ENCODE results near the gene FAH. TPM values are rescaled to one million over a fixed set of nuclear protein-coding genes. Genes with fewer than 3 reads are reported as not detected.

Gene FAH
- polyA plus RNA-seq, 4 donors, result 26.3 to 81.5 (median 48.7) TPM

DNA sequence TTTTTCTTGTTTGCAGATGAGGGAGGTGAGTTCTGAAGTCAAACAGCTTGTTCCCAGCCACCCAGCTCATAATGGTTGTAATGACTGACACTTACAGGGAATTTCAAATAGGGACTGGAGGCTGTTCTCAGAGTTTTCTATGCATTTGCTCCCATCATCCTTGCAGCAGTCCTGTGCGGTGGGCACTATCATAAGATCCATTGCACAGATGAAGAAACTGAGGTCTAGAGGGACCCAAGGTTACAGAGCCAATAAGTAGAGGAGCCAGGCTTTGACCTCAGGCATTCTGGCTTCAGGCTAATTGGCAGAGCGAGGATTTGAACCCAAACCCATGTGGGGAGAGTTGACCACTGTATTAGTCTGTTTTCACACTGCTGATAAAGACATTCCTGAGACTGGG is 32.4 kb downstream of the FAH start:
- no peak for FAIRE-seq
- no peak for DNase-seq
- Histone ChIP-seq H3K4me3 (ENCODE audit: low read depth in 1 of 3, low read length in 3 of 3) (no peak overlapping the region), H3K36me3 (ENCODE audit: control insufficient read depth in 3 of 3, insufficient read depth in 2 of 3, low read depth in 1 of 3, low read length in 3 of 3) (peaks cover 2 to 53% (median 9%) of the 10 kb centered on the region in 3 donors), H3K4me1 (ENCODE audit: control insufficient read depth in 3 of 3, insufficient read depth in 2 of 3, low read depth in 1 of 3, low read length in 2 of 3) (no peaks in the 10 kb centered on the region), H3K27me3 (ENCODE audit: control insufficient read depth in 3 of 3, insufficient read depth in 3 of 3, low read length in 3 of 3) (no peaks in the 10 kb centered on the region), H3K27ac (ENCODE audit: low read depth in 1 of 3, low read length in 2 of 3) (no peak overlapping the region), H3K9me3 (ENCODE audit: control insufficient read depth in 2 of 2, insufficient read depth in 1 of 2, low read depth in 1 of 2, low read length in 1 of 2) (no peaks in the 10 kb centered on the region)
- 95 to 100% (median 97%) methylated on average over 2 of the region's 2 CpGs for WGBS, 3 donors

DNA sequence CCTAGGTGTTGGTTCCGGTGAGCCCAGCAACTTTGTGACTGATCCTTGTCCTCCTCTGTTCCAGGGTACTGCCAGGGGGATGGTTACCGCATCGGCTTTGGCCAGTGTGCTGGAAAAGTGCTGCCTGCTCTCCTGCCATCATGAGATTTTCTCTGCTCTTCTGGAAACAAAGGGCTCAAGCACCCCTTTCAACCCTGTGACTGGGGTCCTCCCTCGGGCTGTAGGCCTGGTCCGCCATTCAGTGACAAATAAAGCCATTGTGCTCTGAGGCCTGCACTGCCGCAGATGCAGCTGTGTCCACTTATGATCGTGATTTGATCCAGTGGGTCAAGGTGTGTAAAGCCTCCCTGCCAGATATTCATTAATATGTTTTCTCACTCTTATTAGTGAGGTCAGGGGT is 33.3 kb downstream of the FAH start:
- Histone ChIP-seq H3K9me3 (ENCODE audit: control insufficient read depth in 2 of 2, insufficient read depth in 1 of 2, low read depth in 1 of 2, low read length in 1 of 2) (no peaks in the 10 kb centered on the region), H3K36me3 (ENCODE audit: control insufficient read depth in 3 of 3, insufficient read depth in 2 of 3, low read depth in 1 of 3, low read length in 3 of 3) (peaks cover 0 to 44% (median 6%) of the 10 kb centered on the region in 3 donors), H3K4me3 (ENCODE audit: low read depth in 1 of 3, low read length in 3 of 3) (no peak overlapping the region), H3K4me1 (ENCODE audit: control insufficient read depth in 3 of 3, insufficient read depth in 2 of 3, low read depth in 1 of 3, low read length in 2 of 3) (no peaks in the 10 kb centered on the region), H3K27me3 (ENCODE audit: control insufficient read depth in 3 of 3, insufficient read depth in 3 of 3, low read length in 3 of 3) (no peaks in the 10 kb centered on the region), H3K27ac (ENCODE audit: low read depth in 1 of 3, low read length in 2 of 3) (no peak overlapping the region)
- WGBS, 3 donors, result 95 to 96% (median 96%) methylated on average over 7 of the region's 7 CpGs
- FAIRE-seq (no peak), DNase-seq (no peak)

DNA sequence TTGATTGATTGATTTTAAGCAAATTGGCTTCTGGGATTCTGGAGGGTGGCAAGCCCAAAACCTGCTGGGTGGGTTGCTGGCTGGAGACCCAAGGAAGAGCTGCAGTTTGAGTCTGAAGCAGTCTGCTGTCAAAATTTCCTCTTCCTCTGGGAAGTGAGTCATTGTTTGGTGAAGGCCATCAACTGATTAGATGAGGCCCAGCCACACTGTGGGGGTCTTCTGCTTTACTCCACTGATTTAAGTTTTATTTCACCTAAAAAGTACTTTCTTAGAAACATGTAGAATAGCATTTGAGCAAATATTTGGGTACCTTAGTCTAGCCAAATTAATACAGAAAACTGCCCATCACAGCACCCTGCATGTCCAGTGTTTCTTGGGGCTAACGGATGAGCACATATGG is 33.8 kb downstream of the FAH start:
- no peak overlapping the region for H3K4me3 ChIP-seq (ENCODE audit: low read depth in 1 of 3, low read length in 3 of 3)
- H3K36me3 ChIP-seq (ENCODE audit: control insufficient read depth in 3 of 3, insufficient read depth in 2 of 3, low read depth in 1 of 3, low read length in 3 of 3), result peaks cover 0 to 39% (median 6%) of the 10 kb centered on the region in 3 donors
- no peak for DNase-seq
- 100% methylated on average over 1 of the region's 1 CpG for WGBS, 3 donors
- H3K4me1 ChIP-seq (ENCODE audit: control insufficient read depth in 3 of 3, insufficient read depth in 2 of 3, low read depth in 1 of 3, low read length in 2 of 3), result no peaks in the 10 kb centered on the region
- no peak overlapping the region for H3K27ac ChIP-seq (ENCODE audit: low read depth in 1 of 3, low read length in 2 of 3)
- no peaks in the 10 kb centered on the region for H3K27me3 ChIP-seq (ENCODE audit: control insufficient read depth in 3 of 3, insufficient read depth in 3 of 3, low read length in 3 of 3)
- H3K9me3 ChIP-seq (ENCODE audit: control insufficient read depth in 2 of 2, insufficient read depth in 1 of 2, low read depth in 1 of 2, low read length in 1 of 2), result no peaks in the 10 kb centered on the region
- FAIRE-seq, result no peak

DNA sequence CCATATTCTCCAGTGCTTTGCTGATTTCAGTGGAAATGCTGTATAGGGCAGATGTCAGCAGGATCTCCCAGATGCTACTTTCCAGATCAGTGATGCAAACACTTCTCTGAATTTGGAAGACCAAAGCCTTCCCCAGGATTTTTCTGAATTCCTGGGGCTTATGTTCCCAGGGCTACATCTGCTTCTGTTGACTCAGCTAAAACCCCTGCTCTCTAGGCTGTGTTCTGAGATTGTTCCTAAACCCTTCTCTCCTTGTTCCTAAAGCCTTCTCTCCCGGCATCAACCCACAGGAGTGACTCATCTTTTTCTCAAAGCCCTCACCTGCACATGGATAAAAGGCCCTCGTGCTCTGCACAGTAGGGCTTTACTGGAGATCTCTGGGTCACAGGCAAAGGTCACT is 35.5 kb downstream of the FAH start:
- Histone ChIP-seq H3K4me1 (ENCODE audit: control insufficient read depth in 3 of 3, insufficient read depth in 2 of 3, low read depth in 1 of 3, low read length in 2 of 3) (peaks cover 0 to 10% (median 3%) of the 10 kb centered on the region in 3 donors), H3K36me3 (ENCODE audit: control insufficient read depth in 3 of 3, insufficient read depth in 2 of 3, low read depth in 1 of 3, low read length in 3 of 3) (peaks cover 0 to 30% (median 6%) of the 10 kb centered on the region in 3 donors), H3K9me3 (ENCODE audit: control insufficient read depth in 2 of 2, insufficient read depth in 1 of 2, low read depth in 1 of 2, low read length in 1 of 2) (no peaks in the 10 kb centered on the region), H3K27me3 (ENCODE audit: control insufficient read depth in 3 of 3, insufficient read depth in 3 of 3, low read length in 3 of 3) (no peaks in the 10 kb centered on the region), H3K4me3 (ENCODE audit: low read depth in 1 of 3, low read length in 3 of 3) (no peak overlapping the region), H3K27ac (ENCODE audit: low read depth in 1 of 3, low read length in 2 of 3) (no peak overlapping the region)
- WGBS, 3 donors, result 73 to 81% (median 76%) methylated on average over 2 of the region's 2 CpGs
- FAIRE-seq (no peak), DNase-seq (peak in 1 of 2 donors; percentile 22)

DNA sequence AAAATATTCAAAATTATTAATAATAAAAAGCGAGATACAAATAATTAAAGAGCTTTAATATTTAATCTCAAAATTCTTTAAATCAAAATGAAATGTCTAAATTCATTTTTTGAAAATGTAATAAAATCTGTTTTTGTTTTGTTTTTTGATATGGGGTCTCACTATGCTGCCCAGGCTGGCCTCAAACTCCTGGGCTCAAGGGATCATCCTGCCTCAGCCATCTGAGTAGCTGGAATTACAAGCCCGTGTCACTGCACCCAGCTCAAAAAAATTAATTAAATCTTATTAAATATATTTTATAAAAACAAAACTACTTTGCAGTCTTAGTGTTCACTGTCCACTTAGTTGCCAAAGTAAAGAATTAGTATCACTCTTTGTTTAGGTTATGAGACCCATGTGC is 38.4 kb downstream of the FAH start:
- Histone ChIP-seq H3K9me3 (ENCODE audit: control insufficient read depth in 2 of 2, insufficient read depth in 1 of 2, low read depth in 1 of 2, low read length in 1 of 2) (no peaks in the 10 kb centered on the region), H3K4me1 (ENCODE audit: control insufficient read depth in 3 of 3, insufficient read depth in 2 of 3, low read depth in 1 of 3, low read length in 2 of 3) (peaks cover 0 to 23% (median 8%) of the 10 kb centered on the region in 3 donors), H3K27me3 (ENCODE audit: control insufficient read depth in 3 of 3, insufficient read depth in 3 of 3, low read length in 3 of 3) (no peaks in the 10 kb centered on the region), H3K36me3 (ENCODE audit: control insufficient read depth in 3 of 3, insufficient read depth in 2 of 3, low read depth in 1 of 3, low read length in 3 of 3) (peaks cover 0 to 8% (median 2%) of the 10 kb centered on the region in 3 donors), H3K27ac (ENCODE audit: low read depth in 1 of 3, low read length in 2 of 3) (peak overlapping the region in 1 of 3 donors; percentile 61), H3K4me3 (ENCODE audit: low read depth in 1 of 3, low read length in 3 of 3) (no peak overlapping the region)
- DNase-seq, result no peak
- no peak for FAIRE-seq
- WGBS, 3 donors, result 95 to 96% (median 95%) methylated on average over 2 of the region's 2 CpGs

DNA sequence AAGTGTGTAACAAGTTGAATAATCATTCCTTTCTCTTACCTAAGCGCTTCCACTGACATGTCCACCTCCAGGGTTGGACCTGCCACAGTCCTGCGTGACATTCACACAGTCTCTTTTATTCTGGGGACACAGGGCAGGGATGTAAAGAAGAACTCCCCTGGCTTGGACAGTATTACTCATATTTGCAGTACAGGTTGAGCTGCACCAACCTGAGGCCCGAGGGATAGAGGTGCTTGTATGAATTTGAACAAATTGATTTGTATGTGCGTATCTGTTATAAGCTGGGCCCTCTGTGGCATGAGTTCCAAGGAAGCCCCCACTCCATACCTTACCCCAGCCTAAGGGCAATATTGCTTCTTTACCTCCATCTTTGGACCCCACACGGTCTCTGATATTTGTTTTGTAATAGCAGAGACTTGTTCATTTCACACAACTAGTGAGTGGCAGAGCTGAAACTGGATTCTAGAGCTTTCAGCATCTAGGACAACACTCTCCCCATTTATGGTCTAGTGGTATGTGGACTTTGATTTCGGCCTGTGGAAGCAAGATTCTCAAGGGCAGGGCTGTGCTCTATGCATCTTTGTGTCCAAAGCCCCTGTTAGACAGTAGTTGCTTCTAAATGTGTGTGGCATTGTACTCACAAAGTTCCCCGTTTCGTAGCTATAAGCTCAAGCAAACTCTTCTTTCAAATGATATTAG is 39.2 kb downstream of the FAH start:
- no peaks in the 10 kb centered on the region for H3K27me3 ChIP-seq (ENCODE audit: control insufficient read depth in 3 of 3, insufficient read depth in 3 of 3, low read length in 3 of 3)
- no peaks in the 10 kb centered on the region for H3K9me3 ChIP-seq (ENCODE audit: control insufficient read depth in 2 of 2, insufficient read depth in 1 of 2, low read depth in 1 of 2, low read length in 1 of 2)
- peaks cover 0 to 23% (median 8%) of the 10 kb centered on the region in 3 donors for H3K4me1 ChIP-seq (ENCODE audit: control insufficient read depth in 3 of 3, insufficient read depth in 2 of 3, low read depth in 1 of 3, low read length in 2 of 3)
- WGBS, 3 donors, result 65 to 81% (median 74%) methylated on average over 8 of the region's 8 CpGs
- peaks cover 0 to 1% (median 0%) of the 10 kb centered on the region in 3 donors for H3K36me3 ChIP-seq (ENCODE audit: control insufficient read depth in 3 of 3, insufficient read depth in 2 of 3, low read depth in 1 of 3, low read length in 3 of 3)
- DNase-seq, result peak; percentile 53 to 82
- no peak overlapping the region for H3K4me3 ChIP-seq (ENCODE audit: low read depth in 1 of 3, low read length in 3 of 3)
- H3K27ac ChIP-seq (ENCODE audit: low read depth in 1 of 3, low read length in 2 of 3), result peak overlapping the region in 1 of 3 donors; percentile 61
- no peak for FAIRE-seq

DNA sequence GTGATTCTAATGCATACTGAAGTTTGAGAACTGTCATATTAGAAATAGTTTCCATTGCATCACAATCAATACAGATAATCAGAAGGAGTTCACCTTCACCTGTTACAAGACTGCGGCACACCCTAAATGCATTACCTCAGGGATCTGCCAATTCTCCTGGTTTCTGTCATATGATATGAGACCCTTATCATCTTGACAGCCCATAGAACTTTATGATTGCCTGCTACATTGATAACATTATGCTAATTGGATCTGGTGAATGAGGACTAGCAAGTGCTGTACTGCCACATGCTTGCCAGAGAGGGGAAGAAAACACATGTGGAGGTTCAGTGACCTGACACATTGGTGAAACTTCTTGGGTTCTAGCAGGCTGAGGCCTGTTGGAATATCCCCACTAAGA is 41.4 kb downstream of the FAH start:
- 9 to 64% (median 43%) methylated on average over 1 of the region's 1 CpG for WGBS, 3 donors
- FAIRE-seq (no peak), DNase-seq (peak; percentile 65 to 68)
- peaks cover 0 to 23% (median 8%) of the 10 kb centered on the region in 3 donors for H3K4me1 ChIP-seq (ENCODE audit: control insufficient read depth in 3 of 3, insufficient read depth in 2 of 3, low read depth in 1 of 3, low read length in 2 of 3)
- H3K27me3 ChIP-seq (ENCODE audit: control insufficient read depth in 3 of 3, insufficient read depth in 3 of 3, low read length in 3 of 3), result no peaks in the 10 kb centered on the region
- H3K9me3 ChIP-seq (ENCODE audit: control insufficient read depth in 2 of 2, insufficient read depth in 1 of 2, low read depth in 1 of 2, low read length in 1 of 2), result no peaks in the 10 kb centered on the region
- no peak overlapping the region for H3K4me3 ChIP-seq (ENCODE audit: low read depth in 1 of 3, low read length in 3 of 3)
- no peaks in the 10 kb centered on the region for H3K36me3 ChIP-seq (ENCODE audit: control insufficient read depth in 3 of 3, insufficient read depth in 2 of 3, low read depth in 1 of 3, low read length in 3 of 3)
- peak overlapping the region in 1 of 3 donors; percentile 51 for H3K27ac ChIP-seq (ENCODE audit: low read depth in 1 of 3, low read length in 2 of 3)

DNA sequence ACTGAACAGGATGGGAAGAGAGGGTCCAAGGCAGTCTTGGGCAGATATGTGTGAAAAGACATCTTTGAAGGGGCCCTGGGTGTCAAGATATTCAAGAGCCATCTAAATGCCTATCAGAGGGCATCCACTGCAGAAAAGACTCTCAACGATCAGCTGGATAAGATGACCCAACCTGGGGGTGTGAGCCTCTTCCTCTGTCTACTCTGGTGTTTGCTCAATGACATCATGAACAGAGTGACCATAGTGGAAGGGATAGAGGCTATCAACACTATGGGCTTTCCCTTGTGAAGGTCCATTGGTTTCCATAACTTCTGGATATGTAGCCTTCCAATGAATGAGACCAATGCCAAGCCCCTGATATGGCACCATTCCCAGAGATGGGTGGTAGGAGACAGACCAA is 42.1 kb downstream of the FAH start:
- FAIRE-seq, result no peak

DNA sequence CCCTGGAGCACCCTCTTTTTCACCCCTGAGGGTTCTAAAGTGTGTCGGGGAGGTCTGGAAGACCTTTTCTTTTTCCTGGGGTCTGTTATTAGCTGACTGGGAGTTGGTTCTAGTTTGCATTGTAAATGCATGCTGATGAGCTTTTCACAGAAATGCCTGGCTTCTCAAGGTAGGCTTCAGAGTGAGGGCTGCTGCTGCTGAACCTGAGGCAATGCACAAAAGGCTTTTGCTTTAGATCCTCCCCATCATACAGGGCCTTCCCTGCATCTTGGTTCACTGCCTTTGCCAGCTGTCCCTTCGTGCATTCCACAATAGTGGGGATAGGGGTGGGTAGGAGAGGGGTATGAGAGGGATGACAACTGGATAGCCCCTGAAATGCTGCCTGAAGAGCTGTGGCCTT is 46.6 kb downstream of the FAH start:
- no peak for FAIRE-seq
- H3K9me3 ChIP-seq (ENCODE audit: control insufficient read depth in 2 of 2, insufficient read depth in 1 of 2, low read depth in 1 of 2, low read length in 1 of 2), result no peaks in the 10 kb centered on the region
- H3K27me3 ChIP-seq (ENCODE audit: control insufficient read depth in 3 of 3, insufficient read depth in 3 of 3, low read length in 3 of 3), result no peaks in the 10 kb centered on the region
- H3K4me3 ChIP-seq (ENCODE audit: low read depth in 1 of 3, low read length in 3 of 3), result no peak overlapping the region
- no peaks in the 10 kb centered on the region for H3K36me3 ChIP-seq (ENCODE audit: control insufficient read depth in 3 of 3, insufficient read depth in 2 of 3, low read depth in 1 of 3, low read length in 3 of 3)
- 56 to 93% (median 82%) methylated on average over 2 of the region's 2 CpGs for WGBS, 3 donors
- H3K27ac ChIP-seq (ENCODE audit: low read depth in 1 of 3, low read length in 2 of 3), result no peak overlapping the region
- no peak for DNase-seq
- peaks cover 0 to 5% (median 0%) of the 10 kb centered on the region in 3 donors for H3K4me1 ChIP-seq (ENCODE audit: control insufficient read depth in 3 of 3, insufficient read depth in 2 of 3, low read depth in 1 of 3, low read length in 2 of 3)

More for the DNA sequence above, 42.1 kb downstream of the FAH start:
- peaks cover 0 to 23% (median 8%) of the 10 kb centered on the region in 3 donors for H3K4me1 ChIP-seq (ENCODE audit: control insufficient read depth in 3 of 3, insufficient read depth in 2 of 3, low read depth in 1 of 3, low read length in 2 of 3)
- no peak for DNase-seq
- 85 to 96% (median 85%) methylated on average over 1 of the region's 1 CpG for WGBS, 3 donors
- no peaks in the 10 kb centered on the region for H3K9me3 ChIP-seq (ENCODE audit: control insufficient read depth in 2 of 2, insufficient read depth in 1 of 2, low read depth in 1 of 2, low read length in 1 of 2)
- no peak overlapping the region for H3K4me3 ChIP-seq (ENCODE audit: low read depth in 1 of 3, low read length in 3 of 3)
- H3K36me3 ChIP-seq (ENCODE audit: control insufficient read depth in 3 of 3, insufficient read depth in 2 of 3, low read depth in 1 of 3, low read length in 3 of 3), result no peaks in the 10 kb centered on the region
- no peaks in the 10 kb centered on the region for H3K27me3 ChIP-seq (ENCODE audit: control insufficient read depth in 3 of 3, insufficient read depth in 3 of 3, low read length in 3 of 3)
- no peak overlapping the region for H3K27ac ChIP-seq (ENCODE audit: low read depth in 1 of 3, low read length in 2 of 3)
